Liver (tissue), 9 donors: ENCODE measurements around the gene CREB5. TPM values are rescaled to one million over a fixed set of nuclear protein-coding genes. Genes with fewer than 3 reads are reported as not detected.

Experiments used
- DNase-seq: peaks from one replicate; pipeline ENCODE4 v3.0.0-alpha.2; 2017; ENCODE audit warnings: low spot score
- H3K27ac ChIP-seq, 2 donors: one replicate each; pipeline ENCODE4 v1.7.0; 2013; ENCODE audit warnings: inconsistent platforms in 2 of 2, low read length in 2 of 2, control low read depth in 1 of 2, low read depth in 1 of 2, mild to moderate bottlenecking in 1 of 2
- H3K27me3 ChIP-seq, 4 donors: one replicate each; pipeline versions ENCODE4 v1.6.1 to v1.7.0; 2013; ENCODE audit warnings: low read length in 3 of 4, inconsistent platforms in 1 of 4, mild to moderate bottlenecking in 1 of 4, moderate library complexity in 1 of 4; ENCODE audit not compliant: control insufficient read depth in 4 of 4, insufficient read depth in 4 of 4
- H3K36me3 ChIP-seq, 4 donors: one replicate each; pipeline versions ENCODE4 v1.6.1 to v1.7.0; 2013; ENCODE audit warnings: low read length in 3 of 4, mild to moderate bottlenecking in 3 of 4, low read depth in 1 of 4, moderate library complexity in 1 of 4; ENCODE audit not compliant: control insufficient read depth in 4 of 4, insufficient read depth in 3 of 4
- H3K4me1 ChIP-seq, 4 donors: one replicate each; pipeline versions ENCODE4 v1.6.1 to v1.7.0; 2013; ENCODE audit warnings: low read length in 3 of 4, mild to moderate bottlenecking in 3 of 4, moderate library complexity in 1 of 4; ENCODE audit not compliant: control insufficient read depth in 4 of 4, insufficient read depth in 4 of 4
- H3K4me3 ChIP-seq, 3 donors: one replicate each; pipeline versions ENCODE4 v1.6.1 to v1.7.0; 2013; ENCODE audit warnings: low read length in 3 of 3, control low read depth in 1 of 3, low read depth in 1 of 3, mild to moderate bottlenecking in 1 of 3
- H3K9ac ChIP-seq, 2 donors: one replicate each; pipeline ENCODE4 v1.7.0; 2013; ENCODE audit warnings: low read length in 2 of 2, mild to moderate bottlenecking in 2 of 2, moderate library complexity in 2 of 2, control low read depth in 1 of 2, low read depth in 1 of 2
- H3K9me3 ChIP-seq, 4 donors: one replicate each; pipeline versions ENCODE4 v1.6.1 to v1.7.0; 2013; ENCODE audit warnings: low read length in 3 of 4; ENCODE audit not compliant: control insufficient read depth in 4 of 4
- EGR1 ChIP-seq, 2 donors: IDR thresholded peaks; 2 replicates each; pipeline ENCODE4 v1.6.1; 2016 to 2018; ENCODE audit warnings: antibody characterized with exemption in 2 of 2, low read depth in 2 of 2
- FOXA1 ChIP-seq: IDR thresholded peaks from 2 replicates; pipeline ENCODE4 v1.6.1; 2016; ENCODE audit warnings: antibody characterized with exemption
- FOXA2 ChIP-seq: IDR thresholded peaks from 2 replicates; pipeline ENCODE4 v1.6.1; 2016; ENCODE audit warnings: antibody characterized with exemption
- GABPA ChIP-seq, 2 donors: IDR thresholded peaks in 1 of 2; conservative IDR thresholded peaks in 1 of 2; 2 replicates each; pipeline ENCODE4 v1.6.1; 2016; ENCODE audit warnings: antibody characterized with exemption in 2 of 2, mild to moderate bottlenecking in 1 of 2, moderate library complexity in 1 of 2
- HNF4A ChIP-seq, 2 donors: conservative IDR thresholded peaks; 2 replicates each; pipeline ENCODE4 v1.6.1; 2016; ENCODE audit warnings: antibody characterized with exemption in 2 of 2, mild to moderate bottlenecking in 2 of 2
- HNF4G ChIP-seq: IDR thresholded peaks from 2 replicates; pipeline ENCODE4 v1.6.1; 2016; ENCODE audit warnings: antibody characterized with exemption
- JUND ChIP-seq, 2 donors: IDR thresholded peaks; 2 replicates each; pipeline ENCODE4 v1.6.1; 2016; ENCODE audit warnings: antibody characterized with exemption in 2 of 2
- NR2F2 ChIP-seq: IDR thresholded peaks from 2 replicates; pipeline ENCODE4 v1.6.1; 2016; ENCODE audit warnings: antibody characterized with exemption
- RAD21 ChIP-seq, 2 donors: IDR thresholded peaks; 2 replicates each; pipeline ENCODE4 v1.6.1; 2016; ENCODE audit warnings: antibody characterized with exemption in 2 of 2, mild to moderate bottlenecking in 2 of 2
- RXRA ChIP-seq, 2 donors: IDR thresholded peaks; 2 replicates each; pipeline ENCODE4 v1.6.1; 2017 to 2018; ENCODE audit warnings: antibody characterized with exemption in 2 of 2, mild to moderate bottlenecking in 1 of 2
- SP1 ChIP-seq: IDR thresholded peaks from 2 replicates; pipeline ENCODE4 v1.6.1; 2018; ENCODE audit warnings: antibody characterized with exemption, mild to moderate bottlenecking
- TAF1 ChIP-seq: conservative IDR thresholded peaks from 2 replicates; pipeline ENCODE4 v1.6.1; 2016; ENCODE audit warnings: antibody characterized with exemption, mild to moderate bottlenecking
- YY1 ChIP-seq: IDR thresholded peaks from 2 replicates; pipeline ENCODE4 v1.6.1; 2016; ENCODE audit warnings: antibody characterized with exemption, mild to moderate bottlenecking
- WGBS: extraction: QIAGEN DNeasy Blood & Tissue Kit; methylation state at CpG from one replicate; pipeline ENCODE4 v1.1.7; 2013; 5-methylcytosine and 5-hydroxymethylcytosine counted together
- polyA plus RNA-seq, 2 donors: library from polyadenylated mRNA; stranded (reverse) in 1 of 2; unstranded in 1 of 2; fragments of 200-250 nt in 1 of 2; fragments of >200 nt in 1 of 2; fragmentation: Nextera tagmentation in 1 of 2; extraction: Ambion mirVana in 1 of 2; gene quantifications; one replicate each; pipeline versions ENCODE4 v1.2.1 to v1.2.3, GENCODE V29; 2013 to 2015
- total RNA-seq, 2 donors: library from RNA; depleted of rRNA; stranded (reverse); fragments of >200 nt; gene quantifications; one replicate each; pipeline ENCODE4 v1.2.3, GENCODE V29; 2014
- TF ChIP-seq, protein P1 (sequence below): fragments of 150-350 bp; IDR thresholded peaks from 2 replicates; pipeline ENCODE4 v1.5.1; 2017; ENCODE audit warnings: improper control_type of control experiment, low read depth, low read length; ENCODE audit not compliant: missing input control
- TF ChIP-seq, protein P2 (sequence below): IDR thresholded peaks from 2 replicates; pipeline ENCODE4 v1.6.1; 2016; ENCODE audit warnings: antibody characterized with exemption
- TF ChIP-seq, protein P3 (sequence below): IDR thresholded peaks from 2 replicates; pipeline ENCODE4 v1.6.1; 2016; ENCODE audit warnings: antibody characterized with exemption
- TF ChIP-seq, protein P4 (sequence below): IDR thresholded peaks from 2 replicates; pipeline ENCODE4 v1.6.1; 2016; ENCODE audit warnings: antibody characterized with exemption
- TF ChIP-seq, protein P5 (sequence below): IDR thresholded peaks from 2 replicates; pipeline ENCODE4 v1.6.1; 2016; ENCODE audit warnings: antibody characterized with exemption, mild to moderate bottlenecking
- donor health status: healthy.
- donor health status: healthy.
- donor health status: healthy.
- donor health status: healthy.
- donor health status: healthy.

CREB5 gene
- total and polyA plus RNA-seq, 4 donors, result 0.25 to 0.92 (median 0.67) TPM

DNA sequence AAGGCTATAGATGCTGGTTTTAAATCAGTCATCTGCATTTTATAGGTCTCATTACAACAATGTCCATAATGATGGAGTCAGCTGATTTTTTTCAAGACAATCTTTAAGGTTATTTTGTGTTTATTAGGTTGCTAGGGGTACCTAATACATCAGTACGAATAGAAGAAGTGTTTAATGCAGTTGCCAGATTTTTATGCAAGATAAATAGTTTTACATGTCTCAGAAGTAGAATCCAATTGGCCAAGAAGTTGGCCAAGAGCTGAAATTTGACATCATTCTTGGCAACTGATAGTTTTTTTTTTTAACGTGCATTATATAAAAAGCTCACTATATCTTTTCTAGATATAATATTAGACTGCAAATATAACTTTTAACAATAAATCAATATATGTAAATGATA lies 337.3 kb downstream of the CREB5 start:
- Histone ChIP-seq H3K9ac (no peak overlapping the region), H3K27me3 (no peaks in the 10 kb centered on the region)
- TF ChIP-seq RXRA (IDR thresholded peaks at IDR 0.05) (no peak), RAD21 (IDR thresholded peaks at IDR 0.05) (no peak), JUND (IDR thresholded peaks at IDR 0.05) (no peak), HNF4G (no peak), YY1 (no peak)
- TF ChIP-seq, protein P1, sequence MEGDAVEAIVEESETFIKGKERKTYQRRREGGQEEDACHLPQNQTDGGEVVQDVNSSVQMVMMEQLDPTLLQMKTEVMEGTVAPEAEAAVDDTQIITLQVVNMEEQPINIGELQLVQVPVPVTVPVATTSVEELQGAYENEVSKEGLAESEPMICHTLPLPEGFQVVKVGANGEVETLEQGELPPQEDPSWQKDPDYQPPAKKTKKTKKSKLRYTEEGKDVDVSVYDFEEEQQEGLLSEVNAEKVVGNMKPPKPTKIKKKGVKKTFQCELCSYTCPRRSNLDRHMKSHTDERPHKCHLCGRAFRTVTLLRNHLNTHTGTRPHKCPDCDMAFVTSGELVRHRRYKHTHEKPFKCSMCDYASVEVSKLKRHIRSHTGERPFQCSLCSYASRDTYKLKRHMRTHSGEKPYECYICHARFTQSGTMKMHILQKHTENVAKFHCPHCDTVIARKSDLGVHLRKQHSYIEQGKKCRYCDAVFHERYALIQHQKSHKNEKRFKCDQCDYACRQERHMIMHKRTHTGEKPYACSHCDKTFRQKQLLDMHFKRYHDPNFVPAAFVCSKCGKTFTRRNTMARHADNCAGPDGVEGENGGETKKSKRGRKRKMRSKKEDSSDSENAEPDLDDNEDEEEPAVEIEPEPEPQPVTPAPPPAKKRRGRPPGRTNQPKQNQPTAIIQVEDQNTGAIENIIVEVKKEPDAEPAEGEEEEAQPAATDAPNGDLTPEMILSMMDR, result no peak
- TF ChIP-seq, protein P2, sequence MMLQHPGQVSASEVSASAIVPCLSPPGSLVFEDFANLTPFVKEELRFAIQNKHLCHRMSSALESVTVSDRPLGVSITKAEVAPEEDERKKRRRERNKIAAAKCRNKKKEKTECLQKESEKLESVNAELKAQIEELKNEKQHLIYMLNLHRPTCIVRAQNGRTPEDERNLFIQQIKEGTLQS, result no peak
- TF ChIP-seq, protein P3, sequence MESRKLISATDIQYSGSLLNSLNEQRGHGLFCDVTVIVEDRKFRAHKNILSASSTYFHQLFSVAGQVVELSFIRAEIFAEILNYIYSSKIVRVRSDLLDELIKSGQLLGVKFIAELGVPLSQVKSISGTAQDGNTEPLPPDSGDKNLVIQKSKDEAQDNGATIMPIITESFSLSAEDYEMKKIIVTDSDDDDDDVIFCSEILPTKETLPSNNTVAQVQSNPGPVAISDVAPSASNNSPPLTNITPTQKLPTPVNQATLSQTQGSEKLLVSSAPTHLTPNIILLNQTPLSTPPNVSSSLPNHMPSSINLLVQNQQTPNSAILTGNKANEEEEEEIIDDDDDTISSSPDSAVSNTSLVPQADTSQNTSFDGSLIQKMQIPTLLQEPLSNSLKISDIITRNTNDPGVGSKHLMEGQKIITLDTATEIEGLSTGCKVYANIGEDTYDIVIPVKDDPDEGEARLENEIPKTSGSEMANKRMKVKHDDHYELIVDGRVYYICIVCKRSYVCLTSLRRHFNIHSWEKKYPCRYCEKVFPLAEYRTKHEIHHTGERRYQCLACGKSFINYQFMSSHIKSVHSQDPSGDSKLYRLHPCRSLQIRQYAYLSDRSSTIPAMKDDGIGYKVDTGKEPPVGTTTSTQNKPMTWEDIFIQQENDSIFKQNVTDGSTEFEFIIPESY, result no peak
- TF ChIP-seq, protein P4, sequence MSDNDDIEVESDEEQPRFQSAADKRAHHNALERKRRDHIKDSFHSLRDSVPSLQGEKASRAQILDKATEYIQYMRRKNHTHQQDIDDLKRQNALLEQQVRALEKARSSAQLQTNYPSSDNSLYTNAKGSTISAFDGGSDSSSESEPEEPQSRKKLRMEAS, result no peak

DNA sequence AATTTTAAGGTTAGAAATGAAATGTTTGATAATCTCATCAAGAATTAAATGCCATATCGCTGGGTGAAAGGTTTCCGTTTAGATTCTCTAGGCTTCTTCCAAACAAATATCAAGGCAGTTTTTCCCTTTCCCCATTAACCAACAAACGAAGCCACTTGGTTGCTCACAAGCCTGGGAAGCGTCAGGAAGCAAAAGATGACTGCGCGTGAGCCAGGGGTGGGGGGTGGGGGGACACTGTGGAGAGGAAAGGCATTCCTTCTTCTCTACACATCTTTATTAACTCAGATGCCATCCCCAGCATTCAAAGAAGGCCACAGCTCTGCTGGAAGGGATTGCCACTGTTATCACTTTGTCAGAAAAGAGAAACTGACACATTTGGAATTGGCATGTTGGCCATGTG lies 338.7 kb downstream of the CREB5 start:
- no peak for DNase-seq
- 90% methylated on average over 6 of the region's 6 CpGs for WGBS
- peaks cover 0 to 2% (median 0%) of the 10 kb centered on the region in 4 donors for H3K27me3 ChIP-seq
- no peak overlapping the region for H3K9ac ChIP-seq
- TF ChIP-seq HNF4G (no peak), NR2F2 (no peak), GABPA (IDR thresholded peaks at IDR 0.05 in 1 of 2, conservative IDR thresholded peaks at IDR 0.05 in 1 of 2) (no peak), RAD21 (IDR thresholded peaks at IDR 0.05) (no peak), SP1 (no peak), FOXA2 (no peak), JUND (IDR thresholded peaks at IDR 0.05) (no peak), YY1 (no peak), RXRA (IDR thresholded peaks at IDR 0.05) (no peak), TAF1 (no peak), EGR1 (IDR thresholded peaks at IDR 0.05; ENCODE audit: low read depth in 2 of 2) (no peak), HNF4A (conservative IDR thresholded peaks at IDR 0.05) (no peak), FOXA1 (no peak)
- TF ChIP-seq, protein P5, sequence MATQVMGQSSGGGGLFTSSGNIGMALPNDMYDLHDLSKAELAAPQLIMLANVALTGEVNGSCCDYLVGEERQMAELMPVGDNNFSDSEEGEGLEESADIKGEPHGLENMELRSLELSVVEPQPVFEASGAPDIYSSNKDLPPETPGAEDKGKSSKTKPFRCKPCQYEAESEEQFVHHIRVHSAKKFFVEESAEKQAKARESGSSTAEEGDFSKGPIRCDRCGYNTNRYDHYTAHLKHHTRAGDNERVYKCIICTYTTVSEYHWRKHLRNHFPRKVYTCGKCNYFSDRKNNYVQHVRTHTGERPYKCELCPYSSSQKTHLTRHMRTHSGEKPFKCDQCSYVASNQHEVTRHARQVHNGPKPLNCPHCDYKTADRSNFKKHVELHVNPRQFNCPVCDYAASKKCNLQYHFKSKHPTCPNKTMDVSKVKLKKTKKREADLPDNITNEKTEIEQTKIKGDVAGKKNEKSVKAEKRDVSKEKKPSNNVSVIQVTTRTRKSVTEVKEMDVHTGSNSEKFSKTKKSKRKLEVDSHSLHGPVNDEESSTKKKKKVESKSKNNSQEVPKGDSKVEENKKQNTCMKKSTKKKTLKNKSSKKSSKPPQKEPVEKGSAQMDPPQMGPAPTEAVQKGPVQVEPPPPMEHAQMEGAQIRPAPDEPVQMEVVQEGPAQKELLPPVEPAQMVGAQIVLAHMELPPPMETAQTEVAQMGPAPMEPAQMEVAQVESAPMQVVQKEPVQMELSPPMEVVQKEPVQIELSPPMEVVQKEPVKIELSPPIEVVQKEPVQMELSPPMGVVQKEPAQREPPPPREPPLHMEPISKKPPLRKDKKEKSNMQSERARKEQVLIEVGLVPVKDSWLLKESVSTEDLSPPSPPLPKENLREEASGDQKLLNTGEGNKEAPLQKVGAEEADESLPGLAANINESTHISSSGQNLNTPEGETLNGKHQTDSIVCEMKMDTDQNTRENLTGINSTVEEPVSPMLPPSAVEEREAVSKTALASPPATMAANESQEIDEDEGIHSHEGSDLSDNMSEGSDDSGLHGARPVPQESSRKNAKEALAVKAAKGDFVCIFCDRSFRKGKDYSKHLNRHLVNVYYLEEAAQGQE, result no peak
- TF ChIP-seq, protein P3, result no peak
- TF ChIP-seq, protein P1, result no peak
- TF ChIP-seq, protein P4, result no peak
- TF ChIP-seq, protein P2, result no peak
- H3K27ac ChIP-seq, result no peak overlapping the region
- H3K4me1 ChIP-seq, result no peaks in the 10 kb centered on the region
- no peaks in the 10 kb centered on the region for H3K9me3 ChIP-seq
- no peak overlapping the region for H3K4me3 ChIP-seq
- H3K36me3 ChIP-seq, result no peaks in the 10 kb centered on the region

More for the DNA sequence above, 337.3 kb downstream of the CREB5 start:
- H3K4me3 ChIP-seq, result no peak overlapping the region
- H3K27ac ChIP-seq, result no peak overlapping the region
- H3K4me1 ChIP-seq, result no peaks in the 10 kb centered on the region
- H3K9me3 ChIP-seq, result no peaks in the 10 kb centered on the region
- WGBS, result 70% methylated on average over 2 of the region's 2 CpGs
- no peak for DNase-seq
- H3K36me3 ChIP-seq, result no peaks in the 10 kb centered on the region
